Stimulated activated CD4-positive, alpha-beta T cell treated with anti-CD3 and anti-CD28 coated beads, Interleukin-2, amount 100 ng/mL, for 24 hours (primary cell): ENCODE measurements around the gene DCST1.

ENCODE experiments used
- DNase-seq, 2 donors: peaks; one replicate each; pipeline ENCODE4 v3.0.0-alpha.2; 2020

DCST1 gene

GRCh38 chr1:155093911-155094621 is 60.4 kb downstream of the DCST1 start:
- DNase-seq = no peak

GRCh38 chr1:155094622-155094948 is 61.0 kb downstream of the DCST1 start:
- no peak for DNase-seq

- no peak for DNase-seq
Measured at GRCh38 chr1:155099331-155099730, 65.7 kb downstream of the DCST1 start.
